Thymus (tissue), 11 donors: ENCODE results near the gene GPS1. TPM values are rescaled to one million over a fixed set of nuclear protein-coding genes. Genes with fewer than 3 reads are reported as not detected.

Experiments
- DNase-seq, 9 donors: peaks; one replicate each; pipeline ENCODE4 v3.0.0-alpha.2; 2013; ENCODE audit warnings: low spot score in 9 of 9, low read depth in 6 of 9, missing footprints in 1 of 9
- H3K27ac ChIP-seq, 2 donors: one replicate each; pipeline ENCODE4 v1.5.1; 2013; ENCODE audit warnings: control low read depth in 1 of 2, low read depth in 1 of 2, low read length in 1 of 2, mild to moderate bottlenecking in 1 of 2, moderate library complexity in 1 of 2
- H3K27me3 ChIP-seq, 2 donors: one replicate each; pipeline ENCODE4 v1.5.1; 2013; ENCODE audit warnings: low read length in 1 of 2; ENCODE audit not compliant: control insufficient read depth in 2 of 2, insufficient read depth in 1 of 2
- H3K36me3 ChIP-seq, 2 donors: one replicate each; pipeline ENCODE4 v1.5.1; 2013; ENCODE audit warnings: low read length in 1 of 2, mild to moderate bottlenecking in 1 of 2, moderate library complexity in 1 of 2; ENCODE audit not compliant: control insufficient read depth in 2 of 2, insufficient read depth in 2 of 2
- H3K4me1 ChIP-seq, 2 donors: one replicate each; pipeline ENCODE4 v1.5.1; 2013; ENCODE audit warnings: low read length in 2 of 2; ENCODE audit not compliant: control insufficient read depth in 2 of 2, insufficient read depth in 2 of 2
- H3K4me3 ChIP-seq, 2 donors: one replicate each; pipeline ENCODE4 v1.5.1; 2013; ENCODE audit warnings: low read length in 2 of 2, control low read depth in 1 of 2, mild to moderate bottlenecking in 1 of 2
- H3K9me3 ChIP-seq, 2 donors: one replicate each; pipeline ENCODE4 v1.5.1; 2013; ENCODE audit warnings: low read length in 1 of 2, mild to moderate bottlenecking in 1 of 2; ENCODE audit not compliant: control insufficient read depth in 2 of 2, insufficient read depth in 1 of 2
- WGBS: extraction: QIAGEN DNeasy Blood & Tissue Kit; methylation state at CpG from one replicate; pipeline ENCODE4 v1.1.7; 2013; 5-methylcytosine and 5-hydroxymethylcytosine counted together
- polyA plus RNA-seq: library from polyadenylated mRNA; stranded (reverse); fragments of 200-250 nt; gene quantifications from one replicate; pipeline ENCODE4 v1.2.3, GENCODE V29; 2013
- total RNA-seq: library from RNA; stranded (reverse); fragments of 120-200 nt; gene quantifications from one replicate; pipeline ENCODE4 v1.2.4, GENCODE V29; 2013
- donor health status: healthy.

GPS1 gene
- total and polyA plus RNA-seq, 2 donors: 75.8 to 98.3 TPM

- peaks cover 81 to 86% of the 10 kb centered on the region in 2 donors for H3K36me3 ChIP-seq
- no peak overlapping the region for H3K27ac ChIP-seq
- 96% methylated on average over 29 of the region's 29 CpGs for WGBS
- no peaks in the 10 kb centered on the region for H3K27me3 ChIP-seq
- no peak overlapping the region for H3K4me3 ChIP-seq
- peaks cover 10 to 14% of the 10 kb centered on the region in 2 donors for H3K4me1 ChIP-seq
- H3K9me3 ChIP-seq: no peaks in the 10 kb centered on the region
- DNase-seq: no peak
Measured at GRCh38 chr17:82056729-82057621, 5.3 kb downstream of the GPS1 start.

GRCh38 chr17:82058230-82058854, 6.6 kb downstream of the GPS1 start:
- Histone ChIP-seq H3K4me1 (peaks cover 0 to 2% of the 10 kb centered on the region in 2 donors), H3K27me3 (no peaks in the 10 kb centered on the region), H3K36me3 (peaks cover 94 to 99% of the 10 kb centered on the region in 2 donors), H3K27ac (no peak overlapping the region), H3K9me3 (no peaks in the 10 kb centered on the region), H3K4me3 (no peak overlapping the region)
- WGBS: 94% methylated on average over 17 of the region's 17 CpGs
- no peak for DNase-seq

GRCh38 chr17:82058855-82059249, 7.2 kb downstream of the GPS1 start:
- no peak overlapping the region for H3K27ac ChIP-seq
- H3K4me1 ChIP-seq: no peaks in the 10 kb centered on the region
- H3K9me3 ChIP-seq: no peaks in the 10 kb centered on the region
- no peak overlapping the region for H3K4me3 ChIP-seq
- H3K36me3 ChIP-seq: peaks cover 94% of the 10 kb centered on the region in 2 donors
- no peak for DNase-seq
- H3K27me3 ChIP-seq: no peaks in the 10 kb centered on the region
- WGBS: 98% methylated on average over 10 of the region's 10 CpGs

GRCh38 chr17:82059272-82060000, 7.7 kb downstream of the GPS1 start:
- Histone ChIP-seq H3K4me3 (no peak overlapping the region), H3K9me3 (no peaks in the 10 kb centered on the region), H3K4me1 (peaks cover 2 to 3% of the 10 kb centered on the region in 2 donors), H3K36me3 (peaks cover 88 to 95% of the 10 kb centered on the region in 2 donors), H3K27ac (no peak overlapping the region), H3K27me3 (no peaks in the 10 kb centered on the region)
- no peak for DNase-seq
- WGBS: 96% methylated on average over 19 of the region's 19 CpGs

- H3K27me3 ChIP-seq: no peaks in the 10 kb centered on the region
- no peak for DNase-seq
- H3K9me3 ChIP-seq: no peaks in the 10 kb centered on the region
- H3K4me1 ChIP-seq: peaks cover 7 to 9% of the 10 kb centered on the region in 2 donors
- 97% methylated on average over 16 of the region's 16 CpGs for WGBS
- H3K27ac ChIP-seq: no peak overlapping the region
- H3K4me3 ChIP-seq: no peak overlapping the region
- peaks cover 83 to 89% of the 10 kb centered on the region in 2 donors for H3K36me3 ChIP-seq
Measured at GRCh38 chr17:82060001-82060380, 8.3 kb downstream of the GPS1 start.

- 92% methylated on average over 14 of the region's 14 CpGs for WGBS
Measured at GRCh38 chr17:82060614-82061013, 8.9 kb downstream of the GPS1 start.

GRCh38 chr17:82061047-82061925, 9.6 kb downstream of the GPS1 start:
- DNase-seq: no peak
- Histone ChIP-seq H3K9me3 (peaks cover 0 to 4% of the 10 kb centered on the region in 2 donors), H3K36me3 (peaks cover 70 to 76% of the 10 kb centered on the region in 2 donors), H3K27ac (no peak overlapping the region), H3K4me1 (peaks cover 14% of the 10 kb centered on the region in 2 donors), H3K4me3 (no peak overlapping the region), H3K27me3 (no peaks in the 10 kb centered on the region)
- 98% methylated on average over 34 of the region's 34 CpGs for WGBS

More at GRCh38 chr17:82060614-82061013, 8.9 kb downstream of the GPS1 start:
- H3K9me3 ChIP-seq: no peaks in the 10 kb centered on the region
- no peaks in the 10 kb centered on the region for H3K27me3 ChIP-seq
- H3K4me1 ChIP-seq: peaks cover 9% of the 10 kb centered on the region in 2 donors
- no peak overlapping the region for H3K4me3 ChIP-seq
- H3K27ac ChIP-seq: no peak overlapping the region
- peaks cover 77 to 83% of the 10 kb centered on the region in 2 donors for H3K36me3 ChIP-seq
- no peak for DNase-seq
